Kasumi-1 (cell line): ENCODE results near the gene CACNA1G.

Experiments
- DNase-seq, 2 experiments: peaks; one replicate each; lab custom pipeline; 2025; lab: John Stamatoyannopoulos, UW

Gene CACNA1G

DNA sequence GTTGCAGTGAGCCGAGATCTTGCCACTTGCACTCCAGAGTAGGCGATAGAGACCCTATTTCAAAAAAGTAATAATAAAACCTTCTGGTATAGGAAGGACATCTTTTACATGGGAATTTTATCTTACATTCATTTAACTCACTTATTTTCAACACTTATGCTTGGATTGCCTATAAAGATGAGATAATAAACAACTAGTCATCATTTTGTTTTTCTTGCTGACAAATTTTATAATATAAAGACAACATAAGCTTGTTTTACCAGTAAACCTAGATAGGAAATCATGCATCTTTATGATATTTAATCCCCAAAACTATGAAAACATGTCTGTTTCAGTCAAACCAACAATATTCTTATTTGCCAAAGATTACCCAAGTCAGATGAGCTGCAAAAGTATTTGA lies 91.1 kb downstream of the CACNA1G start:
- no peak for DNase-seq

- DNase-seq: no peak
Measured at GRCh38 chr17:50653738-50654137, 93.2 kb downstream of the CACNA1G start.

DNA sequence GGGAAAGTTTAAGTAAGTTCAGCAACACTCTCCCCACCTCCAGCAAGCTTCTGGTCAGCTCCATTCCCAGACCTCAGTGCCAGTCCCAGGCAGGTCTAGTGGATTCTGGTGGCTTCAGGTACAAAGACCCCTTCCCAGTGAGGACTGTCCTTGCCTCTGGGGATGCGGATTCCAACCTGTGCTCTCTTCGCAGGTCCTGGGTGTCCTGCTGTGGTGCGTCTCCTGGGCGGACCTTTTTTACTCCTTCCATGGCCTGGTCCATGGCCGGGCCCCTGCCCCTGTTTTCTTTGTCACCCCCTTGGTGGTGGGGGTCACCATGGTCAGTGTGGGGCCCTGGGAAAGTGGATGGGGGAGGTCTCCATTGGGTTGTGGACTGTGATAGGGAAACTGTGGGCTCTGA lies 96.0 kb downstream of the CACNA1G start:
- DNase-seq: no peak

GRCh38 chr17:50657054-50657453 lies 96.5 kb downstream of the CACNA1G start:
- no peak for DNase-seq

GRCh38 chr17:50657627-50658026 lies 97.1 kb downstream of the CACNA1G start:
- no peak for DNase-seq

- DNase-seq: no peak
Measured at GRCh38 chr17:50658616-50659015, 98.1 kb downstream of the CACNA1G start.

GRCh38 chr17:50659179-50659578 lies 98.7 kb downstream of the CACNA1G start:
- no peak for DNase-seq

- DNase-seq: no peak
Measured at GRCh38 chr17:50660042-50660886, 99.7 kb downstream of the CACNA1G start.

DNA sequence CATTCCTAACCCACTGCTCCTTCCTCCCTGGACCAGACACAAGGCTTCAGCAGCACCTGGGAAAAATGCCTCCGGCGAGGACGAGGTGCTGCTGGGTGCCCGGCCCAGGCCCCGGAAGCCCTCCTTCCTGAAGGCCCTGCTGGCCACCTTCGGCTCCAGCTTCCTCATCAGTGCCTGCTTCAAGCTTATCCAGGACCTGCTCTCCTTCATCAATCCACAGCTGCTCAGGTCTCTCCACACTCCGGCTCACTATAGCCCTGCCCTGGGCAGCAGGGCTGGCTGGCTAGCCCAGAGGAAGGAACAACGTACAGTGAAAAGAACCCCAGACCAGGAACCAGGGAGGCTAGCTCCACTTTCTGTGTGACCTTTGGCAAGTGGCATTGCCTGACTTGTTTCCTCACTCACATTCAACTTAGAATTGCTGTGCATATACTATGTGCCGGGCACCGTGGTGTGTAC lies 100.4 kb downstream of the CACNA1G start:
- DNase-seq: no peak

GRCh38 chr17:50661348-50661747 lies 100.8 kb downstream of the CACNA1G start:
- no peak for DNase-seq

GRCh38 chr17:50661795-50662391 lies 101.4 kb downstream of the CACNA1G start:
- DNase-seq: no peak

- DNase-seq: no peak
Measured at GRCh38 chr17:50662632-50663225, 102.2 kb downstream of the CACNA1G start.

- no peak for DNase-seq
Measured at GRCh38 chr17:50663812-50664374, 103.4 kb downstream of the CACNA1G start.

- no peak for DNase-seq
Measured at GRCh38 chr17:50664788-50665458, 104.4 kb downstream of the CACNA1G start.

DNA sequence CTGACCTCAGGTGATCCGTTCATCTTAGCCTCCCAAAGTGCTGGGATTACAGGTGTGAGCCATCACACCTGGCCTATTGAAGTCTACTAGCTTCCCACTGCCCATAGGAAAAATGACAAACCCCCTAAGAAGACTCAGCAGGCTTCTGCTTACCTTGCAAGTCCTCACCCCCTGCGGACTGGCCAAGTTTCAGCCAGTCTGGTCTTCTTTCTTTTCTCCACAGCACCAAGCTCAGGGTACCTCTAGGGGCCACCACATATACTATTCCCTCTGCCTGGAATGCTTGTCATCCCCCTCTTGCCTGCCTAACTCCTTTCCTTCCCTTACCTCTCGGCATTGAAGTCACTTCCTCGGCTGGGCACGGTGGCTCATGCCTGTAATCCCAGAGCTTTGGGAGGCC lies 105.3 kb downstream of the CACNA1G start:
- no peak for DNase-seq

DNA sequence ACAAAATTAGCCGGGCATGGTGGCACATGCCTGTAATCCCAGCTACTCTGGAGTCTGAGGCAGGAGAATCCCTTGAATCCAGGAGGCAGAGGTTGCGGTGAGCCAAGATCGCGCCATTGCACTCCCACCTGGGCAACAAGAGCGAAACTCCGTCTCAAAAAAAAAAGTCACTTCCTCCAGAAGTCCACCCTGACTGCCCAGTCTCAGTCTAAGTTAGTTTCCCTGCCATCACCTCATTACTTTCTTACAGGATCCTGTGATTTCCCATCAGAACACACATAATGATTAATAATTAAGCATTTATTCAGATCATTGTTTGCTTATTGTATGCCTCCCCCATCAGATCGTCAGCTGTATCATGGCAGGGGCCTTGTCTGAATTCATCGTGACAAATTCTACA lies 105.8 kb downstream of the CACNA1G start:
- DNase-seq: no peak

DNA sequence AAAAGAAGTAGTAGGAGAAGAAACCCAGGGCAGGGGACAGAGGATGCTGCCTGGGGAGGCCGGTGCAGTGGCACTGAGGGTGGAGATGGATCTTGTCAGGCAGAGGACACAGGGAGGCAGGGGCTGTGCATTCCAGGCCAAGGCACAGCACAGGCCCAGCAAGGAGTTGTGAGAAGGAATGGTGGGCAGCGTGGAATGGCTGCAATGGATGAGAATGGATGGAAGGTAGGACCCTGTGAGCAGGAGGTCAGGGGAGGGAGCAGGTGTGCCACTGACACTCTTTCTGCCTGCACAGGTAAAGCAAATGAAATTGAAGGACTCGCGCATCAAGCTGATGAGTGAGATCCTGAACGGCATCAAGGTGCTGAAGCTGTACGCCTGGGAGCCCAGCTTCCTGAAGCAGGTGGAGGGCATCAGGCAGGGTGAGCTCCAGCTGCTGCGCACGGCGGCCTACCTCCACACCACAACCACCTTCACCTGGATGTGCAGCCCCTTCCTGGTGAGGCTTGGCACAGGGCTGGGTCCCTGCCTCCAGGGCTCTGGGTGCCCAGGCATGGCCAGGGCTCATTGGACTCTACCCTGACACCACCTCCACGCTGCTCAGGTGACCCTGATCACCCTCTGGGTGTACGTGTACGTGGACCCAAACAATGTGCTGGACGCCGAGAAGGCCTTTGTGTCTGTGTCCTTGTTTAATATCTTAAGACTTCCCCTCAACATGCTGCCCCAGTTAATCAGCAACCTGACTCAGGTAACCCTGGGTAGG lies 106.9 kb downstream of the CACNA1G start:
- no peak for DNase-seq

DNA sequence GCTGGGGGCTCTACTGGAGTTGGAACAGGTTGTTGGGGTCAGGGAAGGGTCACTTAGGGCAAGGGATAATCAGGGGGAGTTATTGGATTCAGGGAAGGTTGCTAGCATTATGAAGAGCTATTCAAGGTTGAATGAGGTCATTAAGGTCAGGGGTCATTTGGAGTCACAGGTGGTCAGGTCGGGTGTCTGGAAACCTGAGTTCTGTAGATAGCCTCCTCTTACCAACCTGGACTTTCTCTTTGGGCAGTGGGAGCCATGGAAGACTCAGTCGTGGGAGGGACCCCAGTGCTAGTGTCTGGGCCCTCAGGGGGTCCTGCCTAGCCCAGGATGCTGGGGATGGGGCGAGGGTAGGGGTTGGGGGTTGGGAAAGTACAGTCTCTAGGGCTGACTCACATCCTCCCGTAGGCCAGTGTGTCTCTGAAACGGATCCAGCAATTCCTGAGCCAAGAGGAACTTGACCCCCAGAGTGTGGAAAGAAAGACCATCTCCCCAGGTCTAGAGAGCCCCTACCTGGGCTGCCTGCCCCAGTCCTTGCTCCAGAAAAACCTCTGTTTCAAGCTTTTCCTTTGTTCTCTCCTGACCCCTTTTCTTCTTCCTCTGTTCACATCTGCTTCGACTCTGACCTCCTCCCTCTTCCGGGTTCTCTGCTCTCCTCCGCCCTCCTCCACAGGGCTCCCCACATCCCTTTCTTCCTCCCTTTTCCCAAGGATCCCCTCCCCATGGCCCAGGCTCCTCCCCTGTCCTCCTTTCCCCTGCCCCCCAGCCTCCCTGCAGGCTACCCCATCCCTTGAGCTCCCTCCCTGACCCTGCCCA lies 107.7 kb downstream of the CACNA1G start:
- DNase-seq: no peak

- DNase-seq: no peak
Measured at GRCh38 chr17:50668838-50669581, 108.5 kb downstream of the CACNA1G start.

- DNase-seq: no peak
Measured at GRCh38 chr17:50672071-50672470, 111.6 kb downstream of the CACNA1G start.
